ENCODE results near the gene IPO4. TPM values are rescaled to one million over a fixed set of nuclear protein-coding genes. Genes with fewer than 3 reads are reported as not detected.

The IPO4 gene
- total RNA-seq: 39.4 and 47.6 TPM in 2 replicates

GRCh38 chr14:24188251-24189058 lies at the start of gene IPO4:
IPO4 (minus strand) TSS chr14:24188816; CDS start chr14:24188787, 29 bp downstream.

DNA sequence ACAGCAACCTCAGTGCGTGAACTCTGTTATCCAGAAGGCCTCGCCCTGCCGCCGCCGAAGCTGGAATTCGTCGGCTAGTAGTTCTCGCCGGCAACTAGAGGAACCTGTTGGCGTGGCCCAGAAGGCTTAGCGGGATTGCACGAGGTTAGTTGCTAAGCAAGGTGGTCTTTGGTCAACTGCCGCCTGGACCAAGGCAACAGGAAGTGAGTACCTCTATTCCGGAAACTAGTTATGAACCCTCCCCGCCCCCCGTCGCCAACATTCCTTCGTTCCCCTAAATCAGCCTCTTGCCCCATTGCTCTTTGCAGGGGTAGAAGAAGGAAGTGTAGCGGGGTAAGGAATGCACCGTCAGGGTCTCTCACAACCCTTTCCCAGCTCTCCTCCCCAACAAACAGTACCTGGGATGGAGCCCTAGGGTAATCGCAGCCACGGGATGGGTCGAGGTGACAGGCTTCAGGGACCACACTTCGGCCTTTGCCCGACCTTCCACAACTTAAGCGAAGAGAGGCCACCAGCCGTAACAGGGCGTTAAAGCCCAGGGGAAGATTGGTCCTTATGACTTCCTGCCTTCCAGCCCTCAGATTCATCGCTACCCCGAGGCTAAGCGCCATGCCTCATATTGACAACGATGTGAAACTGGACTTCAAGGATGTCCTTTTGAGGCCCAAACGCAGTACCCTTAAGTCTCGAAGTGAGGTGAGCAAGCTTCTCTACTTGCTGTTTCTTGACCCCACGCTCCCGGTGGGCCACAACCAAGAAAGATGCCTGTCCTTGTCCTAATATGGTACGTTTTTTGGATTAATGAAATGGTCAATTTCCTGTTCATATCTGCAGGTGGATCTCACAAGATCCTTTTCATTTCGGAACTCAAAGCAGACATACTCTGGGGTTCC lies 44.3 kb upstream of the IPO4 start, which contains the start of gene GMPR2:
Gene GMPR2 (plus strand): TSS at position 285 of the 893 bp plus-strand sequence. CDS start 325 bp downstream, at position 610.

GRCh38 chr14:24232121-24232644 lies 43.6 kb upstream of the IPO4 start, which contains the start of gene NEDD8:
NEDD8 (minus strand) TSS chr14:24232367; CDS start chr14:24232267, 100 bp downstream.

GRCh38 chr14:24215495-24216344 lies 27.1 kb upstream of the IPO4 start, which contains the start of gene MDP1:
MDP1 (minus strand) TSS chr14:24216066; CDS start chr14:24215955, 111 bp downstream.

DNA sequence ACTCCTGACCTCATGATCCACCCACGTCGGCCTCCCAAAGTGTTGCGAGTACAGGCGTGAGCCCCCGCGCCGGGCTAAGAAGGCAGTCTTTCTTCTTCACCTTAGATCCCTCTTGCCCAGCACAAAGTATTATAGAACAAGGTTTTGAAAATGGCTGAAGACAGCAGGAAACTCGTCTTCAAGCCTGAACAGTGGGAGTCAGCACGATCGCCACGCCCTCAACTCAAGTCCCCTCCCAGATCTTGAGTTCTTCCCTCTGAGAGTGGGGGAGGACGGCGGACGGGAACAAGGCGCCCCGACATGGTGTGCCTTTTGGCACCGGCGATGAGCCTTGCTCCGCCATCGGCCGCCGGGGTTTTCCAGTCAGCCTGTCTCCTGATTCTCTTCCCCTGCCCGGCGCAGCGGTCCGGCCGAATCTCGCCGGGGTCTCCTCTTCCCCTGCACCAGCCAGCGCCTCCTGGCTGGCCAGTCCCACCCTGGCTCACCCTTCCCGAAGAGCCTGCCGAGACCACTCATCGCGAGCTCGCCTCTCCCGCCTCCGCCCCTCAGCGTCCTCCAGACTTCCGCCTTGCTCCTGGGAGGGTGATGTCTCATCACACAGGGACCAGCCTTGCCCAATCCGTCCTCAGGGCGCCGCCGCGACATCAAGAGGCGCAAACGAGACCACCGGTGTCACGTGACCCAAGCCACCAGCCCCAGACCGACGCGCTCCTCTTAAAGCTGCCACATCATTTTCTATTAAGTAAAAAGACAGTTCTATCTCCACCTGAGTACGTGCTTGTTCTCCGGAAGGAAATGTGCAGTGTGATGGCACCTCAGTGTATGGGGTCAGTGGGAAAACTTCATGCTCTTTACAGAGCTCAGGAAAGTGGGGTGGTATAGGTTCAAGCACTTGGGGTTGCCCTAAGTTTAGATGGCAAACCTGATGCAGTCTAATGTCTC lies 24.6 kb upstream of the IPO4 start, which contains the start of gene CHMP4A:
Gene CHMP4A (minus strand): TSS at position 565 of the 942 bp plus-strand sequence. CDS start 49 bp downstream, at position 516.

GRCh38 chr14:24195186-24196070 lies 6.8 kb upstream of the IPO4 start, which contains the start of gene TM9SF1:
TM9SF1 (minus strand) TSS chr14:24195441; CDS start chr14:24195019, 422 bp downstream.

DNA sequence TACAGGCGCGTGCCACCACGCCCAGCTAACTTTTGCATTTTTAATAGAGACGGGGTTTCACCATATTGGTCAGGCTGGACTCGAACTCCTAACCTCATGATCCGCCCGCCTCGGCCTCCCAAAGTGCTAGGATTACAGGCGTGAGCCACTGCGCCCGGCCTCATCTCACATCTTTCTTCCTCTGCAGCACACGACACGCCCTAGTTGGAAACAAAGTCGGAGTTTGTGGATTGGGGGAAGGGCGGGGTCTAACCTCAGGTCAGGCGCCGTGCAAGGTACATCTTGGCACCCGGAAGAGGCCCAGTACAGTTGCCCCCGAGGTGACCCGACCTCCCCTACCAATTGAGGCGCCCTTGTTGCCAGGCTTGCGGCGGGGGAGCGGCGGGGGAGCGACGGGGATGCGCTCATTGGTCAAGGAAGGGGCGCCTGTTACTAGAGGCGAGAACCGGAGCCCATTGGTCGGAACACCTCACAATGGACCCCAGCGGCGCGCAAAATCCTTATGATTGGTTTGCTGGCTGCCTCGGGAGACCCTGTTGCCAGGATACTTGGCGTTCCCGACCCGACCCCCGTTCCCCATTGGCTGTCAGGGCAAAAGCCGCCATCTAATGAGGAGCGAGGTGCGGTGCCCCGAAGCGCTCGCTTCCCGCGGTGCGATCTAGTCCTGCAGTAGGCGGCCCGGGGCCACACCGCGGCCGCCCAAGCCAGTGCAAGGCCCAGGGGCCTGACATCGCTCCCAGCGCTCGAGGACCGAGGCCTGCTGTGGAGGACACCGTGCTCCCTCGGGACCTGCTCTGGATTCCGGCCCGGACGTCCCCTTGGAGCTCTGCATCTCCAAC lies 17.0 kb downstream of the IPO4 start, which contains the start of gene REC8:
Gene REC8 (plus strand): TSS at position 659 of the 839 bp plus-strand sequence. CDS start 473 bp downstream, outside the sequence.

DNA sequence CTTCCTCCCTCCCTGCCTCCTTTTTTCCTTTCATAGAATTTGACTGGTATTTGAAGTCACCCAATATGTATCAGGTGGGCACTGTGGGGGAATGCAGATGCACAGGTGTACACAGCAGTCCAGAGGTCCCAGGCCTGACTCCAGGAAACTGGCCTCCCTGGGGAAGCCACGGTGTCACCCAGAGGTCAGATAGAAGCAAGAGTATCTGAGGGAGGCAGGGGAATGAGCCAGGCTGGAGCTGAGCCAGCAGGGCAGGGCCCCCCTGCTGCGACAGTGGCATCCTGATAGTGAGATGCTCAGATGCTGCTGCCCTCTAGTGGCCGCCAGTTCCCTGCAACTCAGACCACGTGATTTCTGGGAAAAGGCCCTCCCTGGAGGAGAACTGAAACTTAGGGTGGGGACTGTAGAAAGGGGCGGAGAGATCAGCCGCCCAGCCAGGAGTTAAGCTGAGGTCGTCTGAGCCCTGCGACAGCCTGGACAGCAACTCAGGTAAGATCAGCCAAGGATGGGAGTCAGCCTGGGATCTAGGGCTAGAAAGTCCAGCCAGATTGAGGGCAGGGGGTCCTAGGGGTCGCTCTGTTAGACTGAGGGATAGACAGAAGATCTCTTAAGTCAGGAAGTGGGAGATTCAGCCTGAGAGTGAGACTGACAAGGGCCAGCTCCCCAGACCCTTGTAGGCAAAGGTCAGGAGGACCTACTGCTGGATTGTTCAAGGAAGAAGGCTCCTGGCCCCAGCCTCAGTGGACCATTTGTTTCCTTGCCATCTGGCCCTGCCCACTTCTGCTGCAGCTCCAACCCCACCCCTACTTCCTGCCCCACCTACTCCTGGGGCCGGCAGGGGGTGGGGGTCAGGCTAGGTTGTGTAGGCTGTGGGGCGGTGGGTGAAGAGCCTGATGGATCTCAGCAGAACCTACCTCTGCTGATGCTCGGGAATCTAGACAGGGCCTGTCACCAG lies 27.5 kb downstream of the IPO4 start, which contains the start of gene IRF9:
Gene IRF9 (plus strand): TSS at position 416 of the 955 bp plus-strand sequence. CDS start 880 bp downstream, outside the sequence.

DNA sequence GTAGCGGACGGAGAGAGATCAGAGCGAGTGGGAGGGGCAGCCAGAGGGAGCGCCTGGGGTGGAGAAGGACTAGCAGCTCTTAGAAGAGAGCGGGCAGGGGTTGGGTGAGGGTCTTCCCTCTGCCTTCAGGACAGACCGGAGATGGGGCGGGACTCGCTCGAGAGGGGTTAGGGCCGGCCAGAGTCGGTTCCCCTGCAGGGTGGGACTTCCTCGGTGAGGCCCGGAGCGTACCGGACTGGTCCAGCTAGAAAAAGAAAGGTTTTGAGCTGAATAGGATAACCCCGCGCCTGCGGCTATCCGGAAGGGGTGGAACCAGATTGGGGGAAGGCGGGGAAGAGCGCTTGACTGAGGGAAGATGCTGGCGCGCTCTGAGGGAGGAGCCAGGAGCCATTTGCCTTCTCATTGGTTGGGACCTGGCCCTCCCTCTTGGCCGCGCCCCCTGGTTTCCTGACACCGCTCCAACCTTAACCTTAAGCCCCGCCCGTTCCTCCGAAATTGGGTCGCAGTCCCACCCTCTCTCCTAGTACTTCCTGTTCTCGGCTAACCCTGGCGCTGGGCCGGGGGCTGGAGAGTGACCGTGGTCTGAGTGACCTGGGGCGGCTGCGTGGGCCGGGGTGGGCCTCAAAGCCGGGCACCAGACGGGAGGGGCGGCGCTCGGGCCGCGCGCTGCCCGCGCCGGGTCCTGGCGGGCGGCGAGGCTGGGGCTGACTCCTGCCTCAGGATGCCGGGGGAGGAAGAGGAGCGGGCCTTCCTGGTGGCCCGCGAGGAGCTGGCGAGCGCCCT lies 41.4 kb downstream of the IPO4 start, which contains the start of gene RNF31:
Gene RNF31 (plus strand): TSS at position 521 of the 783 bp plus-strand sequence. CDS start 201 bp downstream, at position 722.

GRCh38 chr14:24146453-24146977 lies 42.1 kb downstream of the IPO4 start, which contains the start of gene PSME2:
PSME2 (minus strand) TSS chr14:24146610; CDS start chr14:24146581, 29 bp downstream.

GRCh38 chr14:24141097-24141880 lies 47.3 kb downstream of the IPO4 start, which contains the start of gene EMC9:
EMC9 (minus strand) TSS chr14:24141591; CDS start chr14:24141304, 287 bp downstream.

GRCh38 chr14:24135834-24136683 lies 52.6 kb downstream of the IPO4 start, which contains the start of gene PSME1:
PSME1 (plus strand) TSS chr14:24136194; CDS start chr14:24136263, 69 bp downstream.

GRCh38 chr14:24130380-24130716 lies 58.3 kb downstream of the IPO4 start, which contains the start of gene FITM1:
FITM1 (plus strand) TSS chr14:24130659; CDS start chr14:24131564, 905 bp downstream.

